DMS79 (cell line): Measurements from ENCODE around the gene SLC39A11.

ENCODE experiments used
- DNase-seq: peaks from one replicate; lab custom pipeline; 2025; lab: John Stamatoyannopoulos, UW

Gene SLC39A11

DNA sequence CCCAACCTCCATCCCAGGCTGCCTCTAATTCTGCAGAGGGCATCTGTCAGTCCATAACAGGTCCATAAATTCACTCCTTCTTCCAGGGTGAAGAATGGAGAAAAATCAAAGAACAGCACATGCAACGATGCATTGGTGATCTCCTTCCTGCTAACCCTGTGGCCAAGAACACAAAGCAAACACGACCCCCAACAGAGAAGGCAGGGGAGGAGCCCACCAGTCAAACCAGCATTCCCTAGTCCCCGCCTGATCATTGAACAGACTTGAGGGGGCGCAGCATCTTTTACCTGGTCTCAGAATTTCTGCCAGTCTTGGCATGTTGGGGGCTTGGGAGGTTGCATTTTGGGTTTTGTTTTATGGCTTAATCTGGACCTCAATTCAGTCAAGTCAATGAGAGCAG is 476.0 kb downstream of the SLC39A11 start:
- DNase-seq, result no peak

DNA sequence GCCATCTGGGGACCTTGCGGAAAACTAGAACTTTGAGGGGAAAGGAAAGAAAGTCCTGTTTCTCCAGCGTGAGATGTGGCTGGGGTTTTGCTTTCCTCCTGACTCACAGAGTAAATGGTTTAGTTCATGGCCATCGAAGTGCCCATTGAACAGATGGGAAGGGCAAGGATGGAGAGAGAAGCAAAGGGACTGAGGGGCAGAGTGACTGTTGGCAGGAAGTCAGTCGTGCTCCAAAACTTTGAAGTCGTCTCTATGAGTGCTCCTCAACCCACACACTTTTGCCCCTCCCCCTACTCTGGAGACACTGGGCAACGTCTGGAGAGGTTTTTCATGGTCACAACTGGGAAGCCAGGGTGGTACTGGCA is 476.9 kb downstream of the SLC39A11 start:
- DNase-seq, result no peak

DNA sequence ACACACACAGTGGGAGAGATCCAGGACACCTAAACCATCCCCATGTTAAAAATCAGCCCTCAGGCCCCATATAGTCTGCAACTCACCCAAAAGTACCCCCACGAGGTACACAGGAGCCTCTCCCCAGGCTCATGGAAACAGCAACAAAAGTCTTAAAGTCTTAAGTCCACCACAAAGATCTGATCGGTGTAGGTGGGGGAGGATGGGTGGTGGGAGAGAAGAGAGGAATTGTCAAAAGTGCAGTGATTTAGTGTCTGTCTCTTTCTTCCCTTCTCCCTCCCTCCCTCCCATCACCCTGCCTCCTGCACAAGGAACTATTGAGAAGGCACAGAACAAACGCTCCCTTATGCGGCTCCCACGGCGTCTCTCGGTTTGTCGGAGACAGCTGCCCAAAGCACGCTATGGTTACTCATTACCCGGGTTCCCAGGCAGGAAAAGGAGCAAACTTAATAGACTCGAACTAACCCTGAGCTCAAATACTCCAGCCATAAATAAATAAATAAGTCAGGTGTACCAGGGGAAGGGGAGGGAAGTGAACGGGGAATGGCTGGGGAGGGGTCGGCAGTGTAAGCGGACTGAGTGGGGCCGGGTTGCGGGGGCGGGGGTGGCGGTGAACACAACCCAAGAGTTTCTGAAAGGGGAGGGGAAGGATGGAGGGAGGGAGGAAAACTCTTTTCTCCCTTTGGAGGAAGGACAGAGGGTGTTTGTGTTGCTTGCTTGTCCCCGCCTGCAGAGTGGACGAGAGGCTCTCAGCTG is 477.4 kb downstream of the SLC39A11 start:
- no peak for DNase-seq

DNA sequence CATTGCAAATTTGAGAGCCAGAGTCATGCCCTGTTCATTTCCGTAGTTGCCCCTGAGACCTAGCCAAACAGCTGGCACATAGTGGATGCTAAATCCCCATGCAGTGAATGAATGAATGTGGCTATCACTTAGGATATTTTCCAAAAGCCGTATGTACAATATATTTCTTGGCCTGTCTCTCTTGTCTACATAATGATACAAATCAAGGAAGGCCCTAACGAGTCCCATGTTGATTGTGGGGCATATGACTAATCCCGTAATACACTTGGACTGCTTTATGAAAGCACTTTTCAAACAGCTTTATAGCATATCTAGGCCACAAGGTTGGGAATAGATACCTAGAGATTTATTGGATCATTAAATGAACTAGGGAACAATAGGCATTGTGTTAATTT is 478.0 kb downstream of the SLC39A11 start:
- DNase-seq, result no peak

DNA sequence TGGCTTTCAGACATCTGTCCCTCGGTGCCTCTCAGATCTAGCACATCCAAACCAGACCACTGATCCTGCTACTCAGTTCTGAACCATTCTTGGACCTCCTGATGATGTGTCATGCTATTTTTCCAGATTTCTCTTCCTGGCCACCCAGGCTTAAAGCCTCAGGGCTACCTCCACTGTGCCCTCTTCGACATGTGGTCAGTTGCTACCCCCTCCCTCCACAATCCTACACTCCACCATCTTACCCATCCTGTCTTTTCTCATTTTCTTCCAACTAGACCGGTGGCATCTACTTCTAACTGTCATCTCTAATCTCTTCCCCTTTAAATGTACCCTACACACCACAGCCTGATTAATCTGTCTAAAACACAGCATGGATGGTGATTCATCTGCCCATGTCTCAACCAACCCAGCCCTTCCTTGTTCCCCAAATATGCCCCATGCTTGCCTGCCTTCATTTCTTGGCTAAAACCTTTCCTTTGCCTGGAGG is 478.6 kb downstream of the SLC39A11 start:
- no peak for DNase-seq

DNA sequence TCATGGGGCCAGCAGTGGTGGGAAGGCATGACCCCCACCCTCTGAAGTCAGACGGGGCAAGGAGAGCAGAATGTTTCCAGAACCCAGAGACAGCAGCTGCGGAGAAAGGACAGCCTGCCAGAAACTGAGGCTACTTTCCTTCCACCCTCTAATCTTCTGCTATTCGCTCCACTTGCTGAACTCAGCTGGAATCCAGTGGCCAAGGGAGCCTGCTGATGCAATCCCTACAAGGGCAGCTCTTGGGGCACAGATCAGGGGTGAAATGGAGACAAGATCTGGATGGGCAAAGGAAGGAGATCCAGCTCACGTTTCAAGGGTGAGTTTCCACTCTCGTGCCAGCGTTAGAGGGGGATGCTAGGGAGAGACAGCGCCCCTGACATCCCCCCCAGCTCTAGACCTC is 479.1 kb downstream of the SLC39A11 start:
- DNase-seq, result no peak

DNA sequence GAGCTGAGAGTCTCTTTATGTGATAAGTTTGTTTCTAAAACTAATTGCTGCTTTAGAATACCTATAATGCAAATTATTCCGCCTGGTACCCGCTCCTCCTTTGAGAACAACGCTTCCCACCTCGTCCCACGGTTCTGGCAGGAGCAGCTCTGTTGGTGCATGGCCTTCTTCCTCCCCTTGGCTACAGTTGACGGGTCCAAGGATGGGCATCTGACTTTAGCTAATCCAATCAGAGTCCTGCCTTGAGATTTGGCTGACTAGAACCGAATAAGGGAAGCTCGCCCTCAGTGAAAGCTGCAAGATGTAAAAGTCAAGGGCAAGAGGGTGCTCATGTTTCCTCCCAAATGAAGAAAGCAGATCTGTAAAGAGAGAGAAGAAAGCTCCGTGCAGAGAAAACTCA is 481.3 kb downstream of the SLC39A11 start:
- no peak for DNase-seq

DNA sequence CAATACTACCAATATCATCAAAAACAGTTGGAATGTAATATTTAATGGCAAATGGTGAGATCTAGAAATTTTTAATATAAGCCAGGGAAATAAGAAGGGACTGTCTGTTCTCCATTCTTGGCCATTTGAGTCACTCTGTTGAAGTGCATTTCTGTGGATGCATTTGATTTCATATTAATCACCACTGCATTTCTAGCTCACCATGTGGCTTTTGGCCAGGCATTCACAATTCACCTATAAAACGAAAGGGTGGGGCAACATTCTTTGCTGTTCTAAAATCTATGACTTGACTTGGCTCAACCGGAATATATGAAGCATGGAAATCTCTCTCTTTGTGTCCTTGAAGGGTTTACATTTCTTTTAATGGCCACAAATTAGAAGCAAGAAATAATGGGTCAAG is 483.0 kb downstream of the SLC39A11 start:
- DNase-seq, result no peak

DNA sequence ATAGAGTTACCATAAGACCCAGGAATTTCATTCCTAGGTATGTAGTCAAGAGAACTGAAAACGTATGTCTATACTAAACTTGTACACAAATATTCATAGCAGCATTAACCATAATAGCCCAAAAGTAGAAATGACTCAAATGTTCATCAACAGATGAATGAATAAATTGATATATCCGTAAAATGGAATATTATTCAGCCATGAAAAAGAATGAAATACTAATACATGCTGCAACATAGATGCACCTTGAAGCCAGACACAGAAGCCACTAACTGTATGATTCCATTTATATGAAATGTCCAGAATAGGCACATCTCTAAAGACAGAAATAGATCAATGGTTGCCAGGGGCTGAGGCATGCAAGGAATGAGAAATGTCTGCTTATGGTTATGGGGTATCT is 484.1 kb downstream of the SLC39A11 start:
- DNase-seq, result no peak

DNA sequence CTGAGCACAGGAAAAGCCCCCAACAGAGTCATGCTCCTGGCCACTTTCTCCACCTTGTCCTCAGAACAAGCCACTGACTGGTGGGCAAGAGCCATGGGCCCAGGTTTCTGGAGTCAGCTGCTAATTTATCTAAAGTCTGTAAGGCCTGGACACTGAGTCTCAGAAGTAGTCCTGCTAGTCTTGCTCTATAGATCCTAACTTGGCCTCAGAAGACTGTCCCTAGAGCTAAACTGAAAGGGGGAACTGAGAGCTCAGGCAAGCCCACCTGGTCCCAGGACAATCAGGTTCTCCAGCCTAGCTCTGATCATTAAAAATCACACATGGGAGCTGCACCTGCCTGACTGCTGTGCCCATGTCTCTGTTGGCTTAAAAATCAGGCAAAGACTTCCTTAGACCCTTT is 485.8 kb downstream of the SLC39A11 start:
- DNase-seq, result no peak

DNA sequence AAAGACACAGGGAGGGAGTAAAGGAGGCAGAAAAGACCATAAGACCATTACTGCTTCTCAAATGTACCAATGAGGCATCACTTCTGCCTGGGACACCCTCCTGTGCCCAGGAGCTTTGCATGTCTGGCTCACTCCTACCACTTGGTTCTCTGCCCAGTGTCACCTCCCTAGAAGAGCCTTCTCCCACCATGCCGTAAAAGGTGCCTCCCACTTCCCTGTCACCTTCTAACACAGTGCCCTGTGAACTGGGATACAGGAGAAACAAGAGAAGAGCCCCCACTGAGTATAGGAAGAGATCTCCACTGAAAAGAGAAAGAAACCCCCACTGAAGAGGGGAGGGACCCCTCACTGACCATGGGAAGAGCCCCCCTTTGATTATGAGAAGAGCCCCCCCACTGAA is 486.9 kb downstream of the SLC39A11 start:
- DNase-seq, result no peak

DNA sequence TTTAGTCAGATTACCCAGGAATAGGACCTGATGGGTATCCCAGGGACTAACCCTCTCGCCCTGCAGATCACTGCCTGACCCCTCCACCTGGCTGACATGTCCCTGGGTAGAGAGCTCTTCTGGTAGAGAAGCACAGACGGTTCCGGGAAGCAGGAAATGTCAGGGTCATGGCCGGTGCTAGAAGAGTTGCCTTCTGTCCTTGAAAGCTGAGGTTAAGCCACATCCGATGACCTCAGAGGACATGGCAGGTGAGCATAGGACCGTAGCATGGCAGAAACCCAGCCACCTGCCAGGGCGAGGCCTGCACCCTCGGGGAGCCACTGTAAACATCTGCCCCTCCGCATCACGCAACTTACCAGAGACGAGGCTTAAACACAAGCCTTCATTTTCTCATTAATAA is 488.0 kb downstream of the SLC39A11 start:
- DNase-seq, result peak; percentile 52

DNA sequence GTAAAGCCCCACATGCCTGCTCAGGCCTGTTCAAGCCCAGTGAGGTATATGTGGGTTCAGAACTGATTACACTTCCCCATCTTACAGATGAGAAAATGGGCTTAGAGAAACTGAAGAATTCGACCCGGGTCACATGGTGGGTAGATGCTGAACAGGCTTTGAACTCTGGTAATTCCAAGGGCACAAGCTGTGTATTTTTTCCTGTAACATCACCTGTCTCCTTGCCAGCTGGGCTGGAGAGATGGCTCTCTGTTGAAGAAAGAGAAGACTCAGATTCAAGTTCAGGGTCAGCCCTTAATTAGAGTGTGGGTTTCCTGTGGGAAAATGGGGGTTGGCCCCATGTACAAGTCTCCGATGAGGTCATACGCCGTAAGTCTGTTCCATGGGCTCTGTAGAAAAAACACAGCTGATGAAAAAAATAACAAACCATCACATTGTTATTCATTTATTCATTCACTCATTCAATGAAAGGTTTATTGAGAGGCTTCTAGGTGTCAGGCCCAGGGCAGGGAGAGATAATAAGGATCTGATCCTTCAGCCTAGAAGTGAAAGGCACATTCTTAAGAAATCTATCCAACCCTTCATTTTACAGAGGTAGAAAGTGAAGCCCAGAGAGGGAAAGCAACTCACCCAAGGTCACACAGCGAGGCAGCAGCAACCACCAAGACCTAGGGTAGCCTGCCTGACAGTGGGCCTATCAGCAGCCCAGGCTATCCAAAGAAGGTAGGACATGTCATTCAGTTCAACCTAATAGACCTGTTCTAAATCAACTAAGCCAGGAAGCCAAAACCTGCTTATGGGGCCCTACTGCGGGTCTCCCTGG is 488.9 kb downstream of the SLC39A11 start:
- no peak for DNase-seq

DNA sequence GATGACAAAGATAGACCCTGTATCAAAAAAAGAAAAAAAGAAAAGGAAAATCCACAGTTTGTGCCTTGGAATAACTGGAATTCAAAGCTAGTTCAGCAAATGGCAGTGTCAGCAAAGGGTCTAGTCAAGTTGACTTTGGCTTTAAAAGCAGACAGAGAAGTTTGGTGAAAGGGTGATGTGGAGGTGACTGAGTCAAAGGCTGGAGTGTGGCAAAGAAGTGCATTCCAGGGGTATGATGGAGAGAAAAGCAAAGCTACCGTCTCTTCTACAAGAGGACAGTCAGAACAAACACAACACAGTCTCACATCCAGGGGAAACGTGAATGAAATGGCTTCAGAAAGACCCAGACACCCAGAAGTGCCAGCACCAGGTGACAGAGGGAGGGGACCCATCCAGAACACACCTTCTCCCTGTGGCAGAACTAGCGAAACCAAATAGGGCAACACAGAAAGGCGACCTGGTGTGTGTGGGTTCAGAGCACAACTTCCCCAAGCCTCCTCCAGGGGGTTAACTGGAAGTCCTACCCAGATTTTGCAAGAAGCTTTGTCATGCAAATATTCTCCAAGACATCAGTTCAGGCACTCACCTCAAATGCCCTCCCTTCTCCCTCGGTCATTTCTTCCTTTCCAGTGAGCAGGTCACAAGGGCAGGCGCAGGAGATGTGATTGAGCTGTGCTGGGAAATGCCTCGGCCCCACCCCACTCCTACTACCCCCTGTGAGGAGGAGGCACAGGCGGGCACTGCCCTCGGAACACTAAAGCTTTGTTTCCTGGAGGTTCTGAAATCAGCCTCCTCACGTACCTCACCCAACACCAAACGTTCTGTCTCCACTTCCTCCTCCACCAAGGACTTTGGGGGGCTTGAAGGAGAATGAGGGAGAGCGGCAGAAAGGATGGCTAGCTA is 489.7 kb downstream of the SLC39A11 start:
- DNase-seq, result no peak

DNA sequence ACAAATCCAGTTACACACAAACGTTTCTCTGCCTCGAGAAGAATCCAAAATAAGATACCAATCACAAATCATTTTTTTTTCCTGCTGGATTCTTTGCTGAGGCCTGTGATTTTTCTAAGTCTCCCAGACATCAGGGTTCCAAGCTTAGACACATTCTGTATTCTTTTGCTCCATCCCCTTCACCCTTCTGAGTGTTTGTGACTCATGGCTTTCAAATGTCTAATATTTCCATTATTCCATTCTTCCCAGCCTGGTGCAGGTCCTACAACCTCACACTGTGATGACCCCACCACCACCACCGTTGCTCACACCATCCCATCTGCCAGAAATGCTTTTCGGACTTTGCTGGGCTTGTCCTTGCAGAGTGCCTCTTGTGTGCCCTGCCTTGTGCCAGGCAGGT is 491.6 kb downstream of the SLC39A11 start:
- DNase-seq, result no peak

DNA sequence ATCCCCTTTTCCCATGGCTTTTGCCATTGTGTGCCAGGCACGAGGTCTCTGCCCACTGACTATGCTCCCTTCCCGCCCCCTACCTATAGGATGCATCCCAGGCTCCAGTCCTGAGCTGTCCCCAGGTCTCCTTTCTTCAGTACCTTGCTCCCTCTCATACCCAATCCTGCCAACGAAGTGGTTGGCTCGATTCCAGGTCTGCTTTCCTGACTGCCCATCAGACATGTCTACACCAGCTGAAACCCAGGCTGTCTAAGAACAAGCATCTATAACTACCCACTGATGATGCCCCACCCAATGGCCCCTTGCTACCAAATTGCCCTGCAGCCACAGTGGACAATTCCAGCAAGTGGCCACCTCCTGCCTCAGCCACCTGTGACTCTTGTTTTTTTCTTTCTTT is 492.6 kb downstream of the SLC39A11 start:
- no peak for DNase-seq

DNA sequence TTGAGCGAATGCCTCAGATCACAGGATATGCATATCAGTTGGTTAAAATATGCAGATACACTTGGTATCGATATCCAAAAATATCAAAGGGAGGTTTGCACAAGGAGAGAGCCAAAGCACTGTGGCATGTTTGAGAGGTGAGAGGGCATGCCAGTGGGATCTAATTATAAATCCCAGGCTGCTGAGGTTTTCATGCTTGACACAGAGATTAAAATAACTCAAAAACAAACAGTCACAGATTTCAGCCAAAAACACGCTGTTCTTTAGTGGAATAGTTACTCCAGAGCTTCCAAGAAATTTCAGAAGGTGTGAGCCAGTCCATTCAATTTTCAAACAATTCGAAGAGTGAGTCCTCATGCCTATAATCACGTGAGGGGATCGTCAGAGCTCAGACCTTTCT is 493.8 kb downstream of the SLC39A11 start:
- no peak for DNase-seq

DNA sequence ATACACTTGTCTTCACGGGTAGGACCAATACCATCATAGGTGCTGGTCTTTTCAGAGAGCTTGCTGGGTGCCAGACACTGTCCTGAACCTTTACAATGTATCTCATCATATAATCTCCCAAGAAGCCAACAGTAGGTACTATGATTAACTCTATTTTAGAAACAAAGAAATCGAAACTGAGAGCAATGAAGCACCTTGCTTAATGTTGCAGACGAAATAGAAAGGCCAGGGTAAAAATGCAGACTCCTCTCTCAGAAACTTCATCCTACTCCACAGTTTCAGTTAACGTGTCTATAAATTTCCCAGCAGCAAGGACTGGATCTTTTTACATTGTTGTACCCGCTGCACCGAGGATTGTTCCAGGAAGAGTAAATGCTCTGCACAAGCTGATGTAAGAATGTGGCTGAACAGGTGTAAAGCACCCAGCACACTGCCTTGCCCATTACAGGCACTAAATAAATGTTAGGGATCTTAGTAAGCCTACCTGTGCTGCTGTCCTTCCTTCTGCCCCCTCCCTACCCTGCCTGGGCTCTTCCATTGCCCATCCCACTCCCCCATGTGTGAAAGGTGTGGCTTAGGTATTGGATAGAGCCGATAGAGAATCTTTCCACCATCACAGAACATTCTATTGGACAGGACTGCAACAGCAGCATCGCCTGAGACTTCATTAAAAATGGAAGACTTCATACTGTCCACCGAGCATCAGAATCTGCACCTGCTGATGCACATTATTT is 495.0 kb downstream of the SLC39A11 start:
- no peak for DNase-seq
